CD4-positive, alpha-beta memory T cell (primary cell): ENCODE results near the gene C14orf93. TPM values are rescaled to one million over a fixed set of nuclear protein-coding genes. Genes with fewer than 3 reads are reported as not detected.
A peak's percentile ranks its signal among the peaks of the same experiment; 100 is the strongest.

ENCODE experiments used
- CTCF ChIA-PET: fragments of 350-600 bp; sonication (Branson Sonifier 250); formaldehyde crosslinking; loops from one replicate; lab custom pipeline; 2021; ENCODE audit warnings: inconsistent platforms; ENCODE audit not compliant: partially characterized antibody; lab: Charles Lee
- POLR2A ChIA-PET: fragments of 350-600 bp; sonication (Branson Sonifier 250); formaldehyde crosslinking; loops from one replicate; lab custom pipeline; 2021; ENCODE audit not compliant: partially characterized antibody; lab: Charles Lee
- DNase-seq, 5 donors: peaks; one replicate each; pipeline versions ENCODE4 v3.0.0 to v3.0.0-alpha.2; 2020 to 2022; ENCODE audit warnings: mixed read lengths in 1 of 5
- H3K27ac ChIP-seq: one replicate; pipeline ENCODE4 v1.7.0; 2013; ENCODE audit warnings: low read depth, low read length
- H3K27me3 ChIP-seq: 2 replicates; pipeline ENCODE4 v1.7.0; 2013; ENCODE audit warnings: mild to moderate bottlenecking, low read length, moderate library complexity; ENCODE audit not compliant: insufficient read depth
- H3K36me3 ChIP-seq: 2 replicates; pipeline ENCODE4 v1.7.0; 2013; ENCODE audit warnings: mild to moderate bottlenecking, low read length, moderate library complexity; ENCODE audit not compliant: insufficient read depth
- H3K4me1 ChIP-seq: 2 replicates; pipeline ENCODE4 v1.7.0; 2013; ENCODE audit warnings: mild to moderate bottlenecking, low read length, moderate library complexity; ENCODE audit not compliant: insufficient read depth
- H3K4me3 ChIP-seq, 2 donors: one replicate each; pipeline ENCODE4 v1.7.0; 2013; ENCODE audit warnings: low read length in 2 of 2, mild to moderate bottlenecking in 1 of 2
- H3K9me3 ChIP-seq, 2 donors: one replicate each; pipeline ENCODE4 v1.7.0; 2013; ENCODE audit warnings: low read length in 2 of 2, control low read depth in 1 of 2; ENCODE audit not compliant: control insufficient read depth in 1 of 2
- H3K27ac Mint-ChIP-seq, 7 donors: one replicate each; pipeline ENCODE4 v1.8.0; 2020 to 2021; ENCODE audit warnings: mixed read lengths in 7 of 7, mild to moderate bottlenecking in 6 of 7, inconsistent platforms in 3 of 7, moderate library complexity in 3 of 7
- H3K27me3 Mint-ChIP-seq, 2 donors: one replicate each; pipeline ENCODE4 v1.8.0; 2020 to 2021; ENCODE audit warnings: mixed read lengths in 2 of 2
- H3K36me3 Mint-ChIP-seq, 2 donors: one replicate each; pipeline ENCODE4 v1.8.0; 2020 to 2021; ENCODE audit warnings: mixed read lengths in 2 of 2, inconsistent platforms in 1 of 2, mild to moderate bottlenecking in 1 of 2
- H3K4me1 Mint-ChIP-seq, 4 donors: one replicate each; pipeline ENCODE4 v1.8.0; 2020 to 2021; ENCODE audit warnings: mixed read lengths in 4 of 4, mild to moderate bottlenecking in 1 of 4
- H3K4me3 Mint-ChIP-seq, 8 donors: one replicate each; pipeline ENCODE4 v1.8.0; 2020 to 2021; ENCODE audit warnings: mixed read lengths in 8 of 8, mild to moderate bottlenecking in 7 of 8, moderate library complexity in 6 of 8, inconsistent platforms in 3 of 8
- H3K9me3 Mint-ChIP-seq, 8 donors: one replicate each; pipeline ENCODE4 v1.8.0; 2020 to 2021; ENCODE audit warnings: mixed read lengths in 8 of 8, mild to moderate bottlenecking in 5 of 8, inconsistent platforms in 3 of 8, moderate library complexity in 1 of 8
- intact Hi-C: fragments of 100-400 bp; cut with micrococcal nuclease; formaldehyde crosslinking; loops from one replicate; pipeline ENCODE4 v1.15.1; 2023
- polyA plus RNA-seq, 2 donors: library from polyadenylated mRNA; unstranded; fragments of 300-500 nt; fragmentation: Illumina TruSeq; gene quantifications; one replicate each; pipeline ENCODE4 v1.2.3, GENCODE V29; 2021
- total RNA-seq, 2 experiments: library from RNA; stranded (reverse); gene quantifications; one replicate each; pipeline ENCODE4 v1.2.3, GENCODE V29; 2021

Gene C14orf93
- total and polyA plus RNA-seq, 4 experiments from 2014 or later: 6.0 to 13.3 (median 10.6) TPM

DNA sequence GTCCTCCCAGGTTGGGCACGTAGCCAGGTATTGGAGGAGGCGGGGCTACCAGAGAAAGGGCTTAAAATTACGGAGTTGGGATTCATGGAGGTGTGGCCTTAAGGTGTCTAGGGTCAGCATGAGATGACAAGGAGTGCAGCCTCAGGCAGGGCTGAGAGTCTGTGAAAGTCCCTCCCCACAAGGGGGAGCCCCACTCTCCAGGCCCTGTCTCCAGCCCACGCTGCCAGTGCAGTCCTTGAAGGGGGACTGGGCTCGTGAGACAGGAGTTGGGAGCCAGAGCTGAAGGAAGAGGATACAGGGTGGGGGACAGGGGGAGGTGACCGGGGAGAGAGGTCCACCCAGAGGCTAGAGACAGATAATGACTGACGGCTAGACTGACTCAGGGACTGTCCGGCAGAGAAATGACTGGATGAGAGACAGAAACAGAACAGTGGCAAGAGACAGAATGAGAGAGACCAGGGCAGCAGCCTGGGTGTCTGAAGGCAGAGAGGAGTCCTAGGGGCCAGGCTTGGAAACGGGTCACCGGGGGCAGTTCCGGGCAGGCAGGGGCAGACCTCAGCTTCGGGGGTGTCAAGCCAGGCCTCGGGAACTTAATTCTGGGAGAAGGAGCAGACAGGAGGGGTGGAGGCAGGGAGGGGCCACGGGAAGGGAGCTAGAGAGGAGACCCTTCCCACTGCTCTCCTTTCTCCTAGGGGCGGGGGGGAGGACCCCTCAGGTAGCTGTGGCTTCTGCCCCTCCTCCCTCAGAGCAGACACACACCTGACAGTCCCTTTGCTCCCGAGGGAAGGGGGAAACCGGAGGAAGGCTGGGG, 46.4 kb upstream of the C14orf93 start:
- Histone ChIP-seq H3K9me3 (no peaks in the 10 kb centered on the region), H3K4me3 (peak overlapping the region in 1 of 2 donors; percentile 11), H3K27me3 (no peaks in the 10 kb centered on the region), H3K27ac (no peak overlapping the region), H3K36me3 (peaks cover 17% of the 10 kb centered on the region), H3K4me1 (peaks cover 17% of the 10 kb centered on the region)
- intact Hi-C loops: loop anchor here (1.0 to 5.0 kb wide), 3 partner anchors 49 to 486 kb away; no protein-coding TSS in a partner anchor
- Mint-ChIP-seq H3K27me3 (peaks cover 0 to 1% of the 10 kb centered on the region in 2 donors), H3K4me1 (peaks cover 11 to 21% (median 15%) of the 10 kb centered on the region in 4 donors), H3K36me3 (peaks cover 16 to 28% of the 10 kb centered on the region in 2 donors), H3K9me3 (no peaks in the 10 kb centered on the region), H3K27ac (peak overlapping the region in 5 of 7 donors; percentile 70 to 84 (median 77)), H3K4me3 (peak overlapping the region; percentile 81 to 95 (median 88))
- ChIA-PET CTCF (interaction anchor here (0.6 to 19.0 kb wide), 16 partner anchors 9 to 486 kb away, joined by 3 to 1070 read pairs (median 4); partner anchors contain the start of genes ACIN1, AJUBA and C14orf119), POLR2A (interaction anchor here (0.7 to 9.4 kb wide), 6 partner anchors 15 to 70 kb away, joined by 3 to 82 read pairs (median 9); no protein-coding TSS in a partner anchor)
- peak; percentile 64 to 71 (median 65) for DNase-seq

DNA sequence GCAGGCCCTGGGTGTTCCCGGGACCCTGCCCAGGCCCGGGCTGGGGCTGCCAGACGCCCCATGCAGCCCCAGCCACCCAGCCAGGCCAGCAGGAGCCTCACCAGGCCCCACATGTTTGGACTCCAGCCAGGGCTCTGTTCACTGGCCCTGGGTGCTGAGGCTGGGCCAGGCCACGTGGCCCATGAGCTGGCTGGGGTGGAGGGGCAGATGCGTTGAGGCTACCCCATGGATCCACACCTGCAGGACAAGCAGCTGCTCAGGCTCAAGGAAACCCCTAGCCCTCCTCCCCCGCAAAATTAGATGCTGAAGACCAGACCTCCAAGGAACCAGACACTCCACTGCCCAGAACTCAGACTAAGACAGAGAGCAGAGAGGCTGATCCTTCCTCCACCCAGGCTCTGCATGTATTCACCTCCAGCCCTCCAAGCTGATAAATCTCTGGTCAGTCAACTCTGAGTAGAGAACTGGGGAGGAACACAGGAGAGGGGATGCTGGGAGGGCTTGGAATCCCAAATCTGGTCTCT, 45.7 kb upstream of the C14orf93 start:
- no peaks in the 10 kb centered on the region for H3K9me3 ChIP-seq
- H3K27me3 ChIP-seq: no peaks in the 10 kb centered on the region
- intact Hi-C loops: loop anchor here (1.0 to 5.0 kb wide), 3 partner anchors 48 to 485 kb away; no protein-coding TSS in a partner anchor
- ChIA-PET CTCF (interaction anchor here (0.6 to 19.0 kb wide), 14 partner anchors 10 to 485 kb away, joined by 3 to 1070 read pairs (median 4); partner anchors contain the start of genes ACIN1, AJUBA and C14orf119), POLR2A (interaction anchor here (1.3 to 9.4 kb wide), 4 partner anchors 16 to 70 kb away, joined by 3 to 82 read pairs (median 9); no protein-coding TSS in a partner anchor)
- no peak overlapping the region for H3K4me3 ChIP-seq
- Mint-ChIP-seq H3K4me3 (peak overlapping the region; percentile 75 to 95 (median 87)), H3K4me1 (peaks cover 11 to 21% (median 15%) of the 10 kb centered on the region in 4 donors), H3K36me3 (peaks cover 10 to 22% of the 10 kb centered on the region in 2 donors), H3K27me3 (peaks cover 0 to 1% of the 10 kb centered on the region in 2 donors), H3K27ac (peak overlapping the region in 4 of 7 donors; percentile 66 to 84 (median 80)), H3K9me3 (no peaks in the 10 kb centered on the region)
- DNase-seq: no peak
- peaks cover 11% of the 10 kb centered on the region for H3K36me3 ChIP-seq
- no peak overlapping the region for H3K27ac ChIP-seq
- H3K4me1 ChIP-seq: peaks cover 17% of the 10 kb centered on the region

DNA sequence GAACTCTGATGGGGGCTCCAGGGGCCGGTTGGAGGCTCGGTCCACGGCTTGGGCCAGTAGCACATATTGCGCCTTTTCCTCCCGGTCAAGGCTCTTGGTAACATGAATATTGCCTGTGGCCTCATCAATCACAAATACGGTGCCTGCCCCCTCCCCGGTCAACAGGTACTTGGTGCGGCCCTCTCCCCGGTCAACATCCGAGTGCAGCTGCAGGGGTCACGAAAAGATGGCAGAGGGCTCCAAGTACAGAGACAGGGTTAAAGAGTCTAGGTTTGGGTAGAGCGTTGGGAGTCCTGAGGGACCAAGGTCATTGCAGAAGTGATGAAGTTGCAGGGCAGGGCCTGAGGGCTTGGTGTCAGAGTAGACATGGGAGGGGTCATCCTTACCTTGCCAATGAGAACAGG, 45.2 kb upstream of the C14orf93 start:
- POLR2A ChIA-PET: interaction anchor here (0.9 to 9.4 kb wide), 3 partner anchors 16 to 69 kb away, joined by 3 to 82 read pairs (median 4); no protein-coding TSS in a partner anchor
- H3K4me3 Mint-ChIP-seq: peak overlapping the region in 1 of 8 donors; percentile 31

DNA sequence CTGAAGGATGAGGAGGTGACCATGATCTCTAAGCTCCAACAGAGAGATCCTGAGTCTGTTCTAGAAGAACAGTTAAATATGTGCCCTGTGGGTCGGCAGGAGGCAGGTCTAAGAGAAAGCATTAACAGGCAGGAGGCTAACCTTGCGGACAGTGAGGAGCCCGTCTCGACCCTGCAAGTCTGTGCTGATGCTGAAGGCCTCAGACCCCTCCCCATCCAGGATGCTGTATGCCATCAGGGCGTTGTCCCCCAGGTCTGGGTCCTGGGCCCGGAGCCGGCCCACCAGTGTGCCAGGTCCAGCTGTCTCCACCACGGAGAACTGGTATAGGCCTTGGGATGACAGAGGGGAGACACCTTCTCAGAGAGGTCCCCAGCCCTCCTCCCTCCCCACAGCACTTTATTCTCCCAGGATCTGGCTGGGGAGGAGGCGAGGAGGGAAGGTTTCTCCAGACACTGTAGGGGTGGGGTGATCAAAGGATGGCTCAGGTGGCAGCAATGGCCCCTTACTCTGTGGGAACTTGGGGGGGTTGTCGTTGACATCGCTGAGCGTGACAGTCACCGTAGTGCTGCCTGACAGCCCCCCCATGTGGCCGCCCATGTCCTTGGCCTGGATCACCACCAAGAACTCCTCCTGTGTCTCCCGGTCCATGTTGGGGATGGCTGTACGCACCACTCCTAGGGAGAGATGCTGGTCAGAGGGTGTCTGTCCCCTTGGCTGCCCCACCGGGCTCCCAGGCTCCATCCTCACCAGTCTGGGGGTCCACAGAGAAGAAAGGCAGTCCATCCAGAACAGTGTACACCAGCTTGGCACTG, 44.3 kb upstream of the C14orf93 start:
- no peaks in the 10 kb centered on the region for H3K9me3 Mint-ChIP-seq
- POLR2A ChIA-PET: interaction anchor here (0.9 to 9.4 kb wide), 3 partner anchors 17 to 68 kb away, joined by 3 to 82 read pairs (median 4); no protein-coding TSS in a partner anchor
- H3K4me1 Mint-ChIP-seq: peaks cover 11 to 21% (median 15%) of the 10 kb centered on the region in 4 donors
- peaks cover 0 to 1% of the 10 kb centered on the region in 2 donors for H3K27me3 Mint-ChIP-seq
- H3K36me3 ChIP-seq: peaks cover 3% of the 10 kb centered on the region
- peak overlapping the region in 1 of 8 donors; percentile 69 for H3K4me3 Mint-ChIP-seq
- no peaks in the 10 kb centered on the region for H3K9me3 ChIP-seq
- peaks cover 17% of the 10 kb centered on the region for H3K4me1 ChIP-seq
- DNase-seq: no peak
- no peak overlapping the region for H3K4me3 ChIP-seq
- intact Hi-C loops: no loop called here
- H3K27ac ChIP-seq: no peak overlapping the region
- no peak overlapping the region for H3K27ac Mint-ChIP-seq
- no peaks in the 10 kb centered on the region for H3K27me3 ChIP-seq
- peaks cover 4 to 13% of the 10 kb centered on the region in 2 donors for H3K36me3 Mint-ChIP-seq
- CTCF ChIA-PET: interaction anchor here (0.7 to 19.0 kb wide), 6 partner anchors 15 to 107 kb away, joined by 3 to 1070 read pairs (median 6); partner anchors contain the start of gene AJUBA

More for the DNA sequence above, 45.2 kb upstream of the C14orf93 start:
- H3K4me3 ChIP-seq: no peak overlapping the region
- no peaks in the 10 kb centered on the region for H3K27me3 ChIP-seq
- peaks cover 9 to 18% of the 10 kb centered on the region in 2 donors for H3K36me3 Mint-ChIP-seq
- H3K27ac Mint-ChIP-seq: peak overlapping the region in 1 of 7 donors; percentile 62
- H3K4me1 Mint-ChIP-seq: peaks cover 11 to 21% (median 15%) of the 10 kb centered on the region in 4 donors
- H3K9me3 Mint-ChIP-seq: no peaks in the 10 kb centered on the region
- no peak for DNase-seq
- intact Hi-C loops: loop anchor here (5.0 kb wide), 1 partner anchor 233 kb away; no protein-coding TSS in a partner anchor
- CTCF ChIA-PET: interaction anchor here (0.6 to 19.0 kb wide), 9 partner anchors 14 to 484 kb away, joined by 3 to 1070 read pairs (median 7); partner anchors contain the start of gene AJUBA
- H3K27me3 Mint-ChIP-seq: peaks cover 0 to 1% of the 10 kb centered on the region in 2 donors
- H3K4me1 ChIP-seq: peaks cover 17% of the 10 kb centered on the region
- no peak overlapping the region for H3K27ac ChIP-seq
- peaks cover 5% of the 10 kb centered on the region for H3K36me3 ChIP-seq
- H3K9me3 ChIP-seq: no peaks in the 10 kb centered on the region

DNA sequence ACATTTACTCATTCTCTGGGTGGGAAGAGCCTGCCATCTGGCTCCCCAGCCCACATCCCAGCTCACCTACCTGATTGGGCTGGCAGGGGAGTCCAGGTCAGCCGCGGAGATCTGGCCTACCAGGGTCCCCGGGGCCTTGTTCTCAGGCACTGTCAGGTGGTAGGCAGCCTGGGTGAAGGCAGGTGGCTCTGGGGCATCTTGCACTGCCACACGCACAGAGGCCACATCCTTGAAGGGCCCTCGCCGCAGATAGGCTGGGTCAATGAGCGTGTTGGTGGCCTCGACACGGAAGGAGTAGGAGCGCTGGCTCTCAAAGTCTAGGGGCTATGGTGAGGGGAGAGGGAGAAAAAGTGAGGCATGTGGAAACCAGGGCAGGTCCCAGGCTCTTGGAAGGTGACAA, 43.5 kb upstream of the C14orf93 start:
- H3K36me3 ChIP-seq: no peaks in the 10 kb centered on the region
- ChIA-PET POLR2A (no interaction called here), CTCF (interaction anchor here (0.7 to 19.0 kb wide), 6 partner anchors 18 to 134 kb away, joined by 3 to 1070 read pairs (median 6); partner anchors contain the start of gene AJUBA)
- H3K4me3 Mint-ChIP-seq: peak overlapping the region in 1 of 8 donors; percentile 46
- no peaks in the 10 kb centered on the region for H3K9me3 Mint-ChIP-seq
- H3K27me3 Mint-ChIP-seq: peaks cover 0 to 1% of the 10 kb centered on the region in 2 donors
- intact Hi-C loops: no loop called here
- peak overlapping the region in 4 of 7 donors; percentile 13 to 77 (median 36) for H3K27ac Mint-ChIP-seq
- peaks cover 17% of the 10 kb centered on the region for H3K4me1 ChIP-seq
- no peak for DNase-seq
- H3K4me3 ChIP-seq: no peak overlapping the region
- H3K27ac ChIP-seq: no peak overlapping the region
- H3K4me1 Mint-ChIP-seq: peaks cover 11 to 21% (median 15%) of the 10 kb centered on the region in 4 donors
- no peaks in the 10 kb centered on the region for H3K9me3 ChIP-seq
- peaks cover 3 to 10% of the 10 kb centered on the region in 2 donors for H3K36me3 Mint-ChIP-seq
- H3K27me3 ChIP-seq: no peaks in the 10 kb centered on the region

DNA sequence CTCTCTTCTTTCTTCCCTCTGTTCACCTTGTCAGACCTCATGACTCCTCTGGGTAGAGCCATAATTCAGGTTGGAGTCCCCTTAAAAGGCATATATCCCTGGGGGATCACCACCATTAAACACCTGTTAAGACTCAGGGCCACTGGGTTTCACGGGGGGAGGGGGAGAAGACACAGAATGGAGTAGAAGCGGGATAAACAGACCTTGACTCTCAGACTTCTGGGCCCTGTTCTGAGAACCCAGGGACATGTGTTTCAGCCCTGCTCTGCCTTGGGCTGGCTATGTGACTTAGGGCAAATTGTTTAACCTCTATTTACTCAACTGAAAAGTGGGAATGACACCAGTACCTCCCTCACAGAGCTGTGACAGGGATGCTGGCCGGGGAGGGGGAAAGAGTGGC, 42.7 kb upstream of the C14orf93 start:
- Histone ChIP-seq H3K27ac (no peak overlapping the region), H3K9me3 (no peaks in the 10 kb centered on the region), H3K4me3 (no peak overlapping the region), H3K36me3 (no peaks in the 10 kb centered on the region), H3K4me1 (peaks cover 12% of the 10 kb centered on the region), H3K27me3 (no peaks in the 10 kb centered on the region)
- intact Hi-C loops: no loop called here
- Mint-ChIP-seq H3K36me3 (peaks cover 0 to 4% of the 10 kb centered on the region in 2 donors), H3K27me3 (peaks cover 0 to 1% of the 10 kb centered on the region in 2 donors), H3K9me3 (no peaks in the 10 kb centered on the region), H3K4me1 (peaks cover 8 to 14% (median 10%) of the 10 kb centered on the region in 4 donors), H3K27ac (peak overlapping the region in 3 of 7 donors; percentile 10 to 29 (median 13)), H3K4me3 (no peak overlapping the region)
- CTCF ChIA-PET: interaction anchor here (1.0 to 19.0 kb wide), 3 partner anchors 28 to 134 kb away, joined by 3 to 1070 read pairs (median 5); partner anchors contain the start of gene AJUBA
- POLR2A ChIA-PET: no interaction called here
- DNase-seq: no peak
